ENCODE measurements around the gene DACT2. TPM values are rescaled to one million over a fixed set of nuclear protein-coding genes. Genes with fewer than 3 reads are reported as not detected.

The DACT2 gene
- not detected in 2 replicates for total RNA-seq (2014; rRNA removed; shearing (Covaris generic); ENCODE audit: low replicate concordance)

GRCh38 chr6:168319279-168320111 is at the start of gene DACT2:
Gene DACT2 (minus strand): TSS chr6:168319777. CDS start chr6:168319633, 144 bp downstream.
- H3K9ac ChIP-seq (ENCODE audit: low read length): no peak within 1 kb of the TSS
- no peaks in the 10 kb centered on the region for H3K4me1 ChIP-seq (ENCODE audit: low read length)
- H4K20me1 ChIP-seq (ENCODE audit: insufficient read depth, low read depth, low read length): no peaks in the 10 kb centered on the region
- H3K27me3 ChIP-seq (ENCODE audit: low read length): no peaks in the 10 kb centered on the region
- no peaks in the 10 kb centered on the region for H3K79me2 ChIP-seq (ENCODE audit: low read length)
- no peaks in the 10 kb centered on the region for H3K36me3 ChIP-seq (ENCODE audit: insufficient read depth, low read length)
- DNase-seq: no peak
- H3K9me3 ChIP-seq (ENCODE audit: low read length): no peaks in the 10 kb centered on the region
- no peak within 1 kb of the TSS for H3K27ac ChIP-seq (ENCODE audit: low read length)
- H3K9me2 ChIP-seq (replicated peaks; ENCODE audit: insufficient read depth, low read length): no peaks in the 10 kb centered on the region
- H2AFZ ChIP-seq (ENCODE audit: low read length): no peak within 1 kb of the TSS
- H3K4me3 ChIP-seq (ENCODE audit: low read length): no peak within 1 kb of the TSS
- no peak within 1 kb of the TSS for H3K4me2 ChIP-seq (ENCODE audit: low read depth, low read length, poor library complexity, severe bottlenecking)

DNA sequence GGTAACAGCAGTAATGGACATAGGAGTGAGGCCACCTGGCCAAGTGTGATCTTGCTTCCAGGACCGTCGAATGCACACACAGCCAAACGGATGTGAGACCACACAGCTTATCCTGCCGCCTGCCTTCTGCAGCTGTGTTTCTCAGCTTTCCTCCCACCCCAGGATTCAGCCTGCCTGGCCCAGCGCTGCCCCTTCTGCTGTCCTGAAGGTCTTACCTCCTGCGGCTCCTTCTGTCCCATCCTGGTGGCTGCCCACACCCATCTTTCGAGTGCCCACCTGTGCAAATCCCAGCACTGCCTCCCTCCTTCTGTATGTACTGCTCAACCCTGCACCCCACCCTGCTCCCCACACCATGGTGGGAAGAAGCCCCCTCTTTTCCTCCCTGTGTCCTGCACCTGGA is 49.4 kb upstream of the DACT2 start:
- Histone ChIP-seq H3K9me2 (replicated peaks; ENCODE audit: insufficient read depth, low read length) (no peaks in the 10 kb centered on the region), H3K27me3 (ENCODE audit: low read length) (no peaks in the 10 kb centered on the region), H3K4me1 (ENCODE audit: low read length) (no peaks in the 10 kb centered on the region), H3K9ac (ENCODE audit: low read length) (no peak overlapping the region), H4K20me1 (ENCODE audit: insufficient read depth, low read depth, low read length) (no peaks in the 10 kb centered on the region), H3K4me3 (ENCODE audit: low read length) (no peak overlapping the region), H3K4me2 (ENCODE audit: low read depth, low read length, poor library complexity, severe bottlenecking) (no peak overlapping the region), H3K27ac (ENCODE audit: low read length) (no peak overlapping the region), H3K79me2 (ENCODE audit: low read length) (no peaks in the 10 kb centered on the region), H2AFZ (ENCODE audit: low read length) (no peak overlapping the region), H3K36me3 (ENCODE audit: insufficient read depth, low read length) (no peaks in the 10 kb centered on the region), H3K9me3 (ENCODE audit: low read length) (no peaks in the 10 kb centered on the region)
- DNase-seq: no peak

DNA sequence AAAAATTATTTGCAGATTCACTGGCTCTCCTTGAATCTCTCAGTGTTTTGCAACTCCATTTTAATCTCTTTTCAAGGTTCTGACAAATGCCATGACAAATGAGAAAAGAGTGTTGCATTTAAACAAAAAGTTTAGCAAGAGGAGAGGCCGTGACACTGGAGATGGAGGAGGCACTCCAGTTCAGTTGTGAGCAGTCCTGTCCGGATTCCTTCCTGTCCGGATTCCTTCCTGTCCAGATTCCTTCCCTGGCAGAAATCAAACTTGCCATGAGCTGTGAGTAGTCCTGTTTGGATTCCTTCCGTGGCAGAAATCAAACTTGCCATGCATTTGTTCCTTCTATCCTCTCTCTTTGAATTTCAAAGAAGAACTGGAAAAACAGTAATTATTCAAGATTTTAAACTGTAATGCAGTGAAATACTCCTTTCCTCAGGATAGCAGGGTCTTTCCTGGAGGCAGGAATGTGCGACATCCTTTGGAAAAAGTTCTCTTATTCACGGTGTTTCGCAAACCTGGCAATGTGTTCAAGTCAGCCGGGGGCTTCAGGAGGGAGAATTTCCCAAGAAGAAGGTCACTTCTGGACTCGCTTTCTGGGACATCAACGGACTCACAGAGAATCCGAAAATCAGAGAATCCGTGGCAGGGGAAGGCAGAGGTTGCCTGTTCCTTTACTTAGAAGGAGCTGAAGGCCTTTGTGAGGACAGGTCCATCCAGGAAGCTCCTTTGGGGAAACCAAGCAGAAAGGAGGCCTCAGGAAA is 48.7 kb upstream of the DACT2 start:
- H3K9ac ChIP-seq (ENCODE audit: low read length): no peak overlapping the region
- no peak overlapping the region for H3K4me2 ChIP-seq (ENCODE audit: low read depth, low read length, poor library complexity, severe bottlenecking)
- no peak overlapping the region for H3K4me3 ChIP-seq (ENCODE audit: low read length)
- H3K36me3 ChIP-seq (ENCODE audit: insufficient read depth, low read length): no peaks in the 10 kb centered on the region
- no peaks in the 10 kb centered on the region for H3K79me2 ChIP-seq (ENCODE audit: low read length)
- no peak for DNase-seq
- no peaks in the 10 kb centered on the region for H3K9me2 ChIP-seq (replicated peaks; ENCODE audit: insufficient read depth, low read length)
- H2AFZ ChIP-seq (ENCODE audit: low read length): no peak overlapping the region
- H3K27ac ChIP-seq (ENCODE audit: low read length): no peak overlapping the region
- no peaks in the 10 kb centered on the region for H3K27me3 ChIP-seq (ENCODE audit: low read length)
- no peaks in the 10 kb centered on the region for H3K4me1 ChIP-seq (ENCODE audit: low read length)
- H3K9me3 ChIP-seq (ENCODE audit: low read length): no peaks in the 10 kb centered on the region
- H4K20me1 ChIP-seq (ENCODE audit: insufficient read depth, low read depth, low read length): no peaks in the 10 kb centered on the region

DNA sequence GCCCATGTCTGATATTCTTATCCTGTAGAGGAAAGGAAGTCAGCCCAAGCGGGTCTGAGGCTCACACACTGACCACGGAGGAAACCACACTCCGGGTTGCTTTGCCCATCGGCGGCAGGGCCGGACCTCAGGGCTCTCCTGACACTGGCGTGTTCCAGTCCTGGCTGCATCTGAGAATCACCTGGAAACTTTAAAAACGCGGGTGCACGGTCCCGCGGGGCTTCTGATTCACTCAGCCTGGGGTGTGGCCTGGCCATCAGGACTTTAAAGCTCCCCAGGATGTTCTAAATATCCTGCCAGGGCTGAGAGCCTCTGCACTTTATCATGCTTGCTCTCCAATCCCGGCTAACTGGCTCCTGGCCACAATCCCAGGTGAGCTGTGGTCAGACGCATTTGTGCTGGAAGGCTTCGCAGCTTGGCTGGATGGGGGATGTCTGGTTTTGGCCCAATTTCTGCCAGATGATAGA is 47.7 kb upstream of the DACT2 start:
- no peak overlapping the region for H3K4me3 ChIP-seq (ENCODE audit: low read length)
- H3K36me3 ChIP-seq (ENCODE audit: insufficient read depth, low read length): no peaks in the 10 kb centered on the region
- H3K4me2 ChIP-seq (ENCODE audit: low read depth, low read length, poor library complexity, severe bottlenecking): no peak overlapping the region
- no peak for DNase-seq
- H3K9ac ChIP-seq (ENCODE audit: low read length): no peak overlapping the region
- no peaks in the 10 kb centered on the region for H3K9me2 ChIP-seq (replicated peaks; ENCODE audit: insufficient read depth, low read length)
- no peak overlapping the region for H2AFZ ChIP-seq (ENCODE audit: low read length)
- no peaks in the 10 kb centered on the region for H3K27me3 ChIP-seq (ENCODE audit: low read length)
- no peaks in the 10 kb centered on the region for H4K20me1 ChIP-seq (ENCODE audit: insufficient read depth, low read depth, low read length)
- no peaks in the 10 kb centered on the region for H3K9me3 ChIP-seq (ENCODE audit: low read length)
- no peak overlapping the region for H3K27ac ChIP-seq (ENCODE audit: low read length)
- no peaks in the 10 kb centered on the region for H3K4me1 ChIP-seq (ENCODE audit: low read length)
- no peaks in the 10 kb centered on the region for H3K79me2 ChIP-seq (ENCODE audit: low read length)

DNA sequence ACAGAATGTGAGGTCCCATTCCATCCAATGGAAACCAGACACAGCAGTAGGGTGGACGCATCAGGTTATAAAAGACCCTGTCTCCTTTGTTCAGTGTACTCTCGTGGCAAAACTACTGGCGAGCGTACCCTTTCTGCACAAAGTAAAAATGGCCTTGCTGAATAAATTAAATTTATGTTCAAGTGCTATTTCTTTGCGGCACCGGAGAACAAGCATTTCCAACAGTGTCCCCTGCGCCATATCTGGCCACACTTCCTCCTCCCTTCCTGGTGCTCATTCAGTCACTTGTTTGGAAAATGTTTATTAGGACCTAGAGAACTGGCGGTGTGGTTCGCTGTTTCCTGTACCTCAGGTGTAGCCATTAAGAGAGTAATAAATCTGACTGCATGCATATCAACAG is 46.9 kb upstream of the DACT2 start:
- Histone ChIP-seq H3K27ac (ENCODE audit: low read length) (no peak overlapping the region), H3K4me3 (ENCODE audit: low read length) (no peak overlapping the region), H3K79me2 (ENCODE audit: low read length) (no peaks in the 10 kb centered on the region), H3K9me2 (replicated peaks; ENCODE audit: insufficient read depth, low read length) (no peaks in the 10 kb centered on the region), H4K20me1 (ENCODE audit: insufficient read depth, low read depth, low read length) (no peaks in the 10 kb centered on the region), H3K9me3 (ENCODE audit: low read length) (no peaks in the 10 kb centered on the region; the same call in 1 of the 2 replicates), H3K4me1 (ENCODE audit: low read length) (no peaks in the 10 kb centered on the region), H3K27me3 (ENCODE audit: low read length) (no peaks in the 10 kb centered on the region), H2AFZ (ENCODE audit: low read length) (no peak overlapping the region), H3K36me3 (ENCODE audit: insufficient read depth, low read length) (no peaks in the 10 kb centered on the region), H3K9ac (ENCODE audit: low read length) (no peak overlapping the region), H3K4me2 (ENCODE audit: low read depth, low read length, poor library complexity, severe bottlenecking) (no peak overlapping the region)
- DNase-seq: no peak

- H3K4me3 ChIP-seq (ENCODE audit: low read length): no peak overlapping the region
- no peaks in the 10 kb centered on the region for H3K36me3 ChIP-seq (ENCODE audit: insufficient read depth, low read length)
- no peaks in the 10 kb centered on the region for H3K9me2 ChIP-seq (replicated peaks; ENCODE audit: insufficient read depth, low read length)
- H2AFZ ChIP-seq (ENCODE audit: low read length): no peak overlapping the region
- no peak overlapping the region for H3K9ac ChIP-seq (ENCODE audit: low read length)
- no peak for DNase-seq
- H3K9me3 ChIP-seq (ENCODE audit: low read length): no peaks in the 10 kb centered on the region; the same call in 1 of the 2 replicates
- no peaks in the 10 kb centered on the region for H3K79me2 ChIP-seq (ENCODE audit: low read length)
- no peak overlapping the region for H3K4me2 ChIP-seq (ENCODE audit: low read depth, low read length, poor library complexity, severe bottlenecking)
- H3K27me3 ChIP-seq (ENCODE audit: low read length): no peaks in the 10 kb centered on the region
- H4K20me1 ChIP-seq (ENCODE audit: insufficient read depth, low read depth, low read length): no peaks in the 10 kb centered on the region
- H3K27ac ChIP-seq (ENCODE audit: low read length): no peak overlapping the region
- no peaks in the 10 kb centered on the region for H3K4me1 ChIP-seq (ENCODE audit: low read length)
Measured at GRCh38 chr6:168365422-168366165, 46.0 kb upstream of the DACT2 start.

GRCh38 chr6:168364793-168365421 is 45.3 kb upstream of the DACT2 start:
- Histone ChIP-seq H3K4me3 (ENCODE audit: low read length) (no peak overlapping the region), H3K9me2 (replicated peaks; ENCODE audit: insufficient read depth, low read length) (no peaks in the 10 kb centered on the region), H3K36me3 (ENCODE audit: insufficient read depth, low read length) (no peaks in the 10 kb centered on the region), H3K9ac (ENCODE audit: low read length) (no peak overlapping the region), H3K27me3 (ENCODE audit: low read length) (no peaks in the 10 kb centered on the region), H3K79me2 (ENCODE audit: low read length) (no peaks in the 10 kb centered on the region), H4K20me1 (ENCODE audit: insufficient read depth, low read depth, low read length) (no peaks in the 10 kb centered on the region), H3K4me2 (ENCODE audit: low read depth, low read length, poor library complexity, severe bottlenecking) (no peak overlapping the region), H2AFZ (ENCODE audit: low read length) (no peak overlapping the region), H3K4me1 (ENCODE audit: low read length) (no peaks in the 10 kb centered on the region), H3K27ac (ENCODE audit: low read length) (no peak overlapping the region), H3K9me3 (ENCODE audit: low read length) (no peaks in the 10 kb centered on the region; the same call in 1 of the 2 replicates)
- DNase-seq: no peak
